Right forelimb (tissue), 1 donor: Measurements from ENCODE around the gene EXOC4.
"Not testable (repeated sequence)": the region's sequence is repeated elsewhere in the genome, so short reads cannot be mapped to it uniquely, and the experiment has no call there.

Experiments
- DNase-seq: peaks from one replicate; pipeline ENCODE4 v3.0.0-alpha.2; 2018

The EXOC4 gene

GRCh38 chr7:134058980-134059379 is 806.1 kb downstream of the EXOC4 start:
- DNase-seq, result no peak

GRCh38 chr7:134059921-134060320 is 807.0 kb downstream of the EXOC4 start:
- DNase-seq, result no peak

GRCh38 chr7:134060874-134061273 is 808.0 kb downstream of the EXOC4 start:
- DNase-seq, result no peak

- DNase-seq, result no peak
Measured at GRCh38 chr7:134062460-134062859, 809.6 kb downstream of the EXOC4 start.

GRCh38 chr7:134065415-134065814 is 812.5 kb downstream of the EXOC4 start:
- no peak for DNase-seq

DNA sequence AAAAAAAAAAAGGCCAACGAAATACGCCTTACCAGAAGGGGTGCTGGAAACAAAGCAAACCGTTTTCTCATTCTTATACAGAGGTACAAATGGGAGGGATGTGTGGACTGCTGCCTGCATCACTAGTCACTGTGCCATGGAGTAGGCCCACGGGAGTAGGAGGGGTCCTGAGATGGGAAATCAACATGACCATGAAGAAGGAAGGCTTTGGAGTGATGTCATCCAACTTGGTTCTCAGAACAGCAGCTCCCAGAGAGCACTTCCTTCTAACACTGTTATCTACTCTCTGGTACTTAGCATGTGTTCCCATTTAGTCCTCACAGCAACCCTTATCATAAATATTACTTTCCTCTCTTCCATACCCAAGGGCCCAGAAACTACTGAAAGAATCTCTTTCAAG is 814.3 kb downstream of the EXOC4 start:
- no peak for DNase-seq

DNA sequence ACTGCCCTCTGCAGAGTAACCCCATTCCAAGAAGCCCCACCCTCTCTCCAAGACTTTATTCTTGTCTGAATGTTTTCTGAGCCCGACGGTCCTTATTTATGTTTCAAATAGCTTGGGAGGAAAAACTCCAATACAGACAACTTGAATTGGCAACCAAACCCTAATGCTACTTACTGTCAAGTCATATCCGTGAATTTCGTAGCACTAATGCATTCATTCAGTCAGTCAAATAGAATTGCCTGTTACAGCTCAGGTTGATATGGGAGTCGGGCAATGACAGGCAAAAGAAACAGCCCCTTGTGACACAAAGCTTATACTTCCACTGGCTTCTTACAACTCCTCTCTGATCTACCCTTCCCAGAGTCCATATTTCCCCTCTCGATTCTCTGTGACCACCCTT is 815.8 kb downstream of the EXOC4 start:
- DNase-seq, result no peak

DNA sequence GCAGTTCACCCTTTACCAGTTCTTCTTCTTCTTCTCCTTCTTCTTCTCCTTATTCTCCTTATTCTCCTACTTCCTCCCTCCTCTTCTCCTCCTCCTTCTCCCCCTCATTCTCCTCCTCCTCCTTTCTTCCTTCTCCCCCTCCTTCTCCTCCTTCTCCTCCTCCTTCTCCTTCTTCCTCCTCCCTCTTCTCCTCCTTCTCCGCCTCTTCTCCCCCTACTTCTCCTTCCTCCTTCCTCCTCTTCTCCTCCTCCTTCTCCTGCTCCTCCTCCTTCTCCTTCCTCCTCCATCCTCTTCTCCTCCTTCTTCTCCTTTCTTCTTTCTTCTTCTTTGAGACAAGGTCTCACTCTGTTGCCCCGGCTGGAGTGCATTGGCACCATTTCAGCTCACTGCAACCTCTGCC is 816.3 kb downstream of the EXOC4 start:
- no peak for DNase-seq

DNA sequence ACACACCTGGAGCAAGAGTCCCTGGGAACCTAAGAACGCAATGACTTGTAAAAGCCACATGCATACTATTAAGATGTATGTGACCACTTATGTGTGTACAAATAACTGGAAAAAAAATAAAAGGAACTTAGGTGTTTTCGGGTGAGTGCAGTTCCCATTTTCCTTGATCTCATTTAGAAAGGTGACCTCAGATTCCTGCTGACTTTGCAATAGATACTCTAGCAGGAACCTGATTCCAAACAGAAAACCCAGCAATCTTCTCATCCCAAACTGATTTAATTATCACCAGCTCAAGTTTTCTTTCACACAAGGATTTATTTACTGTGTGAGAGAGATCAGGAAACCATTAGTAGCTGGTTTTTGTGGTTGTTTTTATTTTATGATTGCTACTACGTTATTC is 817.8 kb downstream of the EXOC4 start:
- no peak for DNase-seq

DNA sequence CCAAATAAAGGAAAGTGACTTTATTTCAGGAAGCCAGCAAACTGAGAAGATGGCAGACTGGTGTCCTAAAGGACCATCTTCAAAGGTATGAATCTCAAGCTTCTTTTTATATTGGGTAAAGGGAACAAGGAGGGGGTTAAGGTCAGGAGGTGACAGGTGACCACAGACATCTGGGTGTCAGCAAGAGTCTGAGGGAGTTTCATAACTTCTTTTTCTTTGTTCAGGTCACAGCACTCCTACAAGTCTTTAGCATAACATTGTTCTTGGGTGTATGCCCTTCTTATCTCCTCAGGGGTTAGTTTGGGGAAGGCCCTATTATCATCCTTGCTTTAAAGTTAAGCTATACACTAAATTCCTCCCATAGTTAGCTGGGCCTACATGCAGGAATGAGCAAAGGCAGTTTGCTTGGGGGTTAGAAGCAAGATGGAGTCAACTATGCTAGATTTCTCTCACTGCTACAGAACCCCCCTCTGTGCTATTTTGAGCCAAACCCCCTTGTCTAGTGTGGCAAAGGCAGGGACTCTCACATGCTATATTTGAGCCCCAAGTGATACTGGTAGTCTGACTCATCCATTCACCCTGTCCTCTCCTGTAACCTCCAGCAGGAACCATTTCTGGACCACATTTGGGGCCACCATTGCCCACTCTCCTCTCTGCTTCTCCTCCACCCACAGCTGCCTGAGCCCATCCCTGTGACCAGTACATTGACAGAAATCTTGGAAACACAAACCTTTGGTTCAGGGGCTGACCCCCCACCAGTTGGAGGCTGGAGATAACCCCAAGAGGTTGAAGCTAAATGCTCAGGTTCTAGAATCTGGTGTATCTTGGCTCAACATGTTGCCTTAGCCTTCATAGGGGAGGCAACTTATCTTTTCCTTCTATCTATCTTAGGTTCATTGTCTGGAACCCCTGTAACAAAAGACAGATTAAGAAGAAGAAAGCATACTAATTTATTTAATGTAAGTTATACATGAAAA is 818.8 kb downstream of the EXOC4 start:
- DNase-seq, result no peak

- no peak for DNase-seq
Measured at GRCh38 chr7:134073276-134073675, 820.4 kb downstream of the EXOC4 start.

DNA sequence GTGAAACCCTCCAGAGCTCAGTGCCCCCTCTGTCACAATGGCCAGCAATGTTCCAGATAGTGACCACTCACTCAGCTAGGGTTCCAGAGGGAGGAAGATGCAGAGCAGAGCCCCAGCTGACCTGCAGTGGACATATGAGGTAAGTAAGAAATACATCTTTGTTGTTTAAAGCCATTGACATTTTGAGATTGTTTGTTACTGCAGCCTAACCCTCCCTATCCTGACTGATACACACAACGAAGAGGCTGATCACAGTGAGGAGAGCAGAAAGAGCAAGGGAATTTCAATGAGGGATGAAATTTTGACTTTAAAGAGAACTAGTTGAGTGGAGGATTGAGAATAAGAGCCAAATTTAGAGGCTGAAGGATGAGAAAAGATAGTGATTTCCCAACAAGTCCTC is 822.9 kb downstream of the EXOC4 start:
- no peak for DNase-seq

GRCh38 chr7:134077560-134077959 is 824.7 kb downstream of the EXOC4 start:
- DNase-seq, result not testable (repeated sequence)

DNA sequence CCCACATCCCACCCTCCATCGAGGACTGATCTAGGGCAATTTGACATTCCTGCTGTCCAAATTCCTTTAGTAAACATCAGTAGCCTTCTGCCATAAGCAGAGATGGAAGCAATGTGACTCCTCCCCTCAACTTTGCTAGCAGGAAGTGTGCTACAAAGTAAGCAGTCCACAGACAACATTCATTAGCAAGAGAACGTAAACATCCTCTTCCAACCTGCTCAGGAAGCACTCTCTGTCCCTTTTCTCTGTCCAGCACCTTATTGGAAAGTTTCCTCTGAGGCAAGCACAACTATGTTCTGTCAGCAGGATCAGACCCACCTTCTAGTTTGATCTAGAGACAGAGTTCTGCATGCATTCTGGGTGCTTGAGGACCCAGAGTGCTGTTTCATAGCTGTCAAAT is 826.1 kb downstream of the EXOC4 start:
- no peak for DNase-seq

DNA sequence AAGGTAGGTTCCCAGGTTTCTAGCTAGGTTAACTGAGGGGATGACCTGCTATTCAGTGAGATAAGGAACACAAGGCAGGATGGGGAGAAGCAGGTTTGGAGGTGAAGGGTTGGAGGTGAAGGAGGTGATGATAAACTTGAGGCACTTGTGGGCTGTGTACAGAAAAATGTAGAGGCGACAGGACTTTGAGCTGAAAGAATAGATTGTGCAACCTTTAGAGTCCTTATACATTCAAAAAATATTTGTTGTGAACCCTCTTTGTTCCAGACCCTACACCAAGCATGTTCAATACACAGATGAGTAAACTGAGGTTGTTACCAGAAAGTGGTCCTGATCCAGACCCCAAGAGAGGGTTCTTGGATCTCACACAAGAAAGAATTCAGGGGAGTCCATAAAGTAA is 828.8 kb downstream of the EXOC4 start:
- no peak for DNase-seq

DNA sequence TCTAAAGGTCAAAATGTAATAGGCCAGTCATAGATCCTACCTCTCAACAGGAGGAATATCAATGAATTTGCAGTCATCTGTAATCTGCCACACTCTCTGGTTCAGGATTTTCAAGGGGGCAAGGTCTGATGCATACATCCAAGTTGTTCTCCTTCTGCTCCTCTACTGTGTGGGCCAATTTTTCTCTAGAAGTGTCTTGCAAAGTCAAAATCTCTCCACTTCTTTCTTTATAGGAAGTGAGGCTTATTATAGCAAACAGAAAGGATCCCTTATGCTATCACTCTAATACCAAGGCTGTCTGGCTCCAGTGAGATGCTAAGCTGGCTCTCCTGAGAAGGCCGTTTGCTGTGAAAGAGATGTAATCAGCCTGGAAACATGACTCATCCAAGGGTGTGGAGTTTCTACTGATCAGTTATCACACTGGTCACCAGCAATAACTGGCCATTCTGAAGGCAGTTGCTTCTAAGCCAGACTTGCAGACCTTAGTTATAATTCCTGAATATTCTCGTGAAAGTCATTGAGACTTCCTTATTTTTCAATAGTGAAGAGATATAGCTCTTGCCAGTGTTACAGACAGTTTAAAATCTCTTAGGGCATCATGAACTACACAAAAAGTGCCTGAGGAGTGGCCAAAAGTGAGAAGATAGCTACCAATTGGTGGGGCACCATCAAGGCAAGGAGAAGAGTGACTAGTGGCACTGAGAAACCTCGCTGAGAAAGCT is 831.0 kb downstream of the EXOC4 start:
- DNase-seq, result no peak

DNA sequence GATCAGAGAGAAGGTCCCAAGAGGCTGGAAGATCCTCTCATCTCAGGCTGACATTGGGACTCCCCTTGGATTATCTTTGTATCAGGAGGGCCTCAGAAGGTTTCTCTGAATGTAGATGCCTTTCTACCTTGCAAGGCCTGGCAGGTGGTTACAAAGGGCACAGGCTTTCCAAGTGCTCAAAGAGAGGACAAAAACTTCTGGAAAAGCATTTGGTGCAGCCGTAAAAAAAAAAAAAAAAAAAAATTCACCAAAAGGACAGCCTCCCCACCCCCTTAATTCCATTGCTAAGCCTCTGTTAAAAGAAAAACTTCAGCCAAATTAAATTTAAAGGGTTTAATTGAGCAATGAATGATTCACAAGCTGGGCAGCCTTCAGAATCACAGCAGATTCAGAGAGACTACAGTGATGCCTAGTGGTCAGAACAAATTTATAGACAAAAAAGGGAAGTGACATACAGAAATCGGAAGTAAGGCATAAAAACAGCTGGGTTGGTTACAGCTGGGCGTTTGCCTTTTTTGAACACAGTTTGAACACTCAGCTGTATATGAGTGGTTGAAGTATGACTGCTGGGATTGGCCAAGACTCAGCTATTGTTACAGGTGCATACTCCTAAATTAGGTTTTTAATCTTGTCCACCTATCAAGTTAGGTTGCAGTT is 831.7 kb downstream of the EXOC4 start:
- DNase-seq, result no peak

GRCh38 chr7:134085311-134085710 is 832.4 kb downstream of the EXOC4 start:
- DNase-seq, result no peak

DNA sequence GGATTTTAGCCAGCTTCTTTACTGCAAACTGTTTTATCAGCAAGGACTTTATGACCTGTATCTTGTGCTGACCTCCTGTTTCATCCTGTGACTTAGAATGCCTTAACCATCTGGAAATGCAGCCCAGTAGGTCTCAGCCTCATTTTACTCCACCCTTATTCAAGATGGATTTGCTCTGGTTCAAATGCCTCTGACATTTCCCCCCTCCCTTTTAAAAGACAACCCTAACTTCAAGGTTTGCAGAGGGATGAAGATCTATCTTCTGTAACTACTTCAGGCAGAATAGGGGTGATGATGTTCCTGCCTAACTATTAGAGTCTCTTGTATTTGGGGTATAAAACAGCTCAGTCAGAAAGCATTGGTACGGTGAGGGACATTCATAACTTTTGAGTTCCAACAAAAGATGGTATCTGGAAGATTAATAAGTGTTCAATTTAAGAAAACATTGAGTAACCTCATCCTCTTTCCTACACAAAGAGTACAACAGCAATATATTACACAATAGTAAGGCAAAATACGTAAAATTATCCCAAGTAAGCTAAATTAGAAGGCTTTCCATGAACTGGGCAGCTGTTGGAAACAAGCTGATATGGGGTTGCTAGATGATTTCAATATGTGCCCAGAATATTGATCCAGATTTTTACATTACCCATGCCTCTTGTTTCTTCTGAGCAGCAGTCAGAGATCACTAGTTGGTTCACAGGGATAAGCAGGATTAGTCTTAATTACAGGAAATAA is 834.3 kb downstream of the EXOC4 start:
- DNase-seq, result no peak

- no peak for DNase-seq
Measured at GRCh38 chr7:134088199-134088598, 835.3 kb downstream of the EXOC4 start.

- DNase-seq, result no peak
Measured at GRCh38 chr7:134089446-134089845, 836.6 kb downstream of the EXOC4 start.

DNA sequence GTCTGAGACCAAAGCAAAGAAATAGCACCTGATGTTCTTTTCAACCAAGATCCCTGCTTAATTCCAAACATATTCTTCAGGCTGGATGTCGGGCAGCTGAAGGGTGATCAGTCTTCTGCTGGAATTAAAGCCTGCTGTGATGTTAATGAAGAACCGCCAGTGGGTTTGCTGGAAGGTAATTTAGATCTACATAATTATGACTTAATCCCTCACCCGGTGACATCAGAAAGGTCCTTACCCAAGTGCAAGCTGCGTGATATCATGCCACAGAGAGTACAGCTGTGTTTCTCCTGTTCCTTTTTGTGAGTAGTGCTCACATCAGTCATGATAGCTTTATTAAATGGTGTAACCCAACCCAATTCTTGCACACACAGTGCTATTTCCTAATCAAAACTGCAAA is 845.2 kb downstream of the EXOC4 start:
- DNase-seq, result no peak

GRCh38 chr7:134101716-134102115 is 848.8 kb downstream of the EXOC4 start:
- no peak for DNase-seq
